CD14-positive monocyte (primary cell): ENCODE measurements around the gene ST7. TPM values are rescaled to one million over a fixed set of nuclear protein-coding genes. Genes with fewer than 3 reads are reported as not detected.
A peak's percentile ranks its signal among the peaks of the same experiment; 100 is the strongest.

Experiments
- DNase-seq, 3 donors: peaks; one replicate each; pipeline ENCODE4 v3.0.0-alpha.2; 2011 to 2022
- H2AFZ ChIP-seq: 2 replicates; pipeline ENCODE4 v1.6.0; 2012; ENCODE audit warnings: mild to moderate bottlenecking, low read depth, low read length, inconsistent platforms; ENCODE audit not compliant: insufficient read depth, poor library complexity, severe bottlenecking
- H3K27ac ChIP-seq, 2 donors: 1 replicate in 1 of 2; 2 replicates in 1 of 2; pipeline ENCODE4 v1.5.1; 2012 to 2013; ENCODE audit warnings: low read length in 2 of 2, control low read depth in 1 of 2, inconsistent platforms in 1 of 2, low read depth in 1 of 2, mild to moderate bottlenecking in 1 of 2
- H3K27me3 ChIP-seq, 2 donors: one replicate each; pipeline versions ENCODE4 v1.6.0 to v1.6.1; 2011 to 2013; ENCODE audit warnings: low read length in 2 of 2; ENCODE audit not compliant: control insufficient read depth in 2 of 2, insufficient read depth in 2 of 2
- H3K36me3 ChIP-seq, 2 donors: replicated peaks in 1 of 2; 1 replicate in 1 of 2; 2 replicates in 1 of 2; pipeline versions ENCODE4 v1.5.1 to v1.6.1; 2012 to 2013; ENCODE audit warnings: low read length in 2 of 2, control low read depth in 1 of 2, inconsistent platforms in 1 of 2, mild to moderate bottlenecking in 1 of 2; ENCODE audit not compliant: insufficient read depth in 2 of 2, control insufficient read depth in 1 of 2
- H3K4me1 ChIP-seq, 2 donors: 1 replicate in 1 of 2; 2 replicates in 1 of 2; pipeline versions ENCODE4 v1.5.1 to v1.6.1; 2012 to 2013; ENCODE audit warnings: low read length in 2 of 2, control low read depth in 1 of 2, inconsistent platforms in 1 of 2, mild to moderate bottlenecking in 1 of 2, moderate library complexity in 1 of 2; ENCODE audit not compliant: insufficient read depth in 2 of 2, control insufficient read depth in 1 of 2
- H3K4me2 ChIP-seq: replicated peaks from 2 replicates; pipeline ENCODE3; 2012; ENCODE audit warnings: low read length, moderate library complexity, mild to moderate bottlenecking; ENCODE audit not compliant: poor library complexity, severe bottlenecking; ENCODE audit errors: extremely low read depth
- H3K4me3 ChIP-seq, 3 experiments: fragments of 200-600 bp in 1 of 3; sonication (generic) in 1 of 3; replicated peaks in 1 of 3; 1 replicate in 2 of 3; 2 replicates in 1 of 3; pipeline ENCODE4 v1.5.1; 2011 to 2013; ENCODE audit warnings: low read length in 3 of 3, mild to moderate bottlenecking in 3 of 3, control low read depth in 2 of 3, low read depth in 2 of 3, inconsistent platforms in 1 of 3, moderate library complexity in 1 of 3
- H3K79me2 ChIP-seq: 2 replicates; pipeline ENCODE4 v1.6.0; 2012; ENCODE audit warnings: mild to moderate bottlenecking, control low read depth, inconsistent platforms, low read length, moderate library complexity; ENCODE audit not compliant: insufficient read depth
- H3K9ac ChIP-seq: 2 replicates; pipeline ENCODE4 v1.6.0; 2017; ENCODE audit warnings: low read length, mild to moderate bottlenecking; ENCODE audit not compliant: insufficient read depth, poor library complexity, severe bottlenecking
- H3K9me3 ChIP-seq, 2 donors: replicated peaks in 1 of 2; 1 replicate in 1 of 2; 2 replicates in 1 of 2; pipeline versions ENCODE4 v1.5.1 to v1.6.1; 2012 to 2013; ENCODE audit warnings: low read length in 2 of 2, control low read depth in 1 of 2; ENCODE audit not compliant: control insufficient read depth in 1 of 2, insufficient read depth in 1 of 2
- H4K20me1 ChIP-seq: 2 replicates; pipeline ENCODE4 v1.6.0; 2012; ENCODE audit warnings: mild to moderate bottlenecking, low read length, control low read depth, moderate library complexity; ENCODE audit not compliant: insufficient read depth
- H3K27ac Mint-ChIP-seq, 7 donors: one replicate each; pipeline ENCODE4 v1.8.0; 2020; ENCODE audit warnings: mild to moderate bottlenecking in 7 of 7, mixed read lengths in 7 of 7, moderate library complexity in 6 of 7, inconsistent platforms in 2 of 7
- H3K27me3 Mint-ChIP-seq, 3 donors: one replicate each; pipeline ENCODE4 v1.8.0; 2021 to 2022; ENCODE audit warnings: low read depth in 3 of 3, mild to moderate bottlenecking in 3 of 3, mixed read lengths in 3 of 3, moderate library complexity in 3 of 3, inconsistent platforms in 1 of 3
- H3K36me3 Mint-ChIP-seq, 2 donors: one replicate each; pipeline ENCODE4 v1.8.0; 2020; ENCODE audit warnings: mixed read lengths in 2 of 2, inconsistent platforms in 1 of 2, mild to moderate bottlenecking in 1 of 2
- H3K4me1 Mint-ChIP-seq: one replicate; pipeline ENCODE4 v1.8.0; 2020; ENCODE audit warnings: mild to moderate bottlenecking, mixed read lengths
- H3K4me3 Mint-ChIP-seq, 2 donors: one replicate each; pipeline ENCODE4 v1.8.0; 2020; ENCODE audit warnings: mild to moderate bottlenecking in 2 of 2, mixed read lengths in 2 of 2, moderate library complexity in 1 of 2
- H3K9me3 Mint-ChIP-seq, 7 donors: one replicate each; pipeline ENCODE4 v1.8.0; 2020 to 2022; ENCODE audit warnings: mixed read lengths in 7 of 7, mild to moderate bottlenecking in 6 of 7, moderate library complexity in 6 of 7, inconsistent platforms in 2 of 7
- CTCF ChIP-seq: fragments of 200-600 bp; IDR thresholded peaks from one replicate; pipeline ENCODE4 v1.8.0; 2022; ENCODE audit warnings: antibody characterized with exemption, mild to moderate bottlenecking
- WGBS: methylation state at CpG from one replicate; pipeline ENCODE4 v1.1.5; 2013; ENCODE audit warnings: missing lambda C conversion rate; ENCODE audit not compliant: insufficient coverage; 5-methylcytosine and 5-hydroxymethylcytosine counted together
- intact Hi-C, 2 donors: fragments of 100-400 bp; cut with micrococcal nuclease; formaldehyde crosslinking; loops; one replicate each; pipeline versions ENCODE4 v1.15.0 to v1.15.1; 2023
- polyA plus RNA-seq, 3 donors: library from polyadenylated mRNA; depleted of rRNA in 1 of 3; unstranded in 2 of 3; stranded (reverse) in 1 of 3; fragments of 300-500 nt in 2 of 3; fragments of >200 nt in 1 of 3; fragmentation: Illumina TruSeq in 2 of 3; gene quantifications; 1 replicate in 2 of 3; 2 replicates in 1 of 3; pipeline ENCODE4 v1.2.3, GENCODE V29; 2012 to 2021

ST7 gene
- polyA plus RNA-seq, 3 donors: 3.6 to 5.5 (median 4.1) TPM

- H3K4me1 ChIP-seq: peaks cover 34 to 49% of the 10 kb centered on the region in 2 donors
- H3K4me3 ChIP-seq: no peak overlapping the region
- H3K9me3 Mint-ChIP-seq: no peaks in the 10 kb centered on the region
- H3K79me2 ChIP-seq: no peaks in the 10 kb centered on the region
- no peaks in the 10 kb centered on the region for H3K27me3 Mint-ChIP-seq
- peak overlapping the region in 3 of 7 donors; percentile 3 to 47 (median 8) for H3K27ac Mint-ChIP-seq
- H4K20me1 ChIP-seq: no peaks in the 10 kb centered on the region
- no peak for DNase-seq
- no peaks in the 10 kb centered on the region for H3K9me3 ChIP-seq
- intact Hi-C loops: no loop called here
- WGBS: 17% methylated on average over 3 of the region's 4 CpGs
- H3K27ac ChIP-seq: no peak overlapping the region
- no peak for TF ChIP-seq CTCF
- peaks cover 0 to 2% of the 10 kb centered on the region in 2 donors for H3K36me3 Mint-ChIP-seq
- H3K4me1 Mint-ChIP-seq: peaks cover 57% of the 10 kb centered on the region
- H3K4me2 ChIP-seq: no peak overlapping the region
- H3K4me3 Mint-ChIP-seq: no peak overlapping the region
- no peak overlapping the region for H2AFZ ChIP-seq
- no peak overlapping the region for H3K9ac ChIP-seq
- H3K27me3 ChIP-seq: no peaks in the 10 kb centered on the region
- no peaks in the 10 kb centered on the region for H3K36me3 ChIP-seq
Measured at GRCh38 chr7:117087639-117088396, 134.5 kb downstream of the ST7 start.

GRCh38 chr7:117088623-117089194 lies 135.4 kb downstream of the ST7 start:
- Mint-ChIP-seq H3K9me3 (no peaks in the 10 kb centered on the region), H3K4me1 (peaks cover 54% of the 10 kb centered on the region), H3K27ac (no peak overlapping the region), H3K4me3 (no peak overlapping the region), H3K27me3 (no peaks in the 10 kb centered on the region), H3K36me3 (peaks cover 0 to 2% of the 10 kb centered on the region in 2 donors)
- TF ChIP-seq CTCF: no peak
- H3K4me1 ChIP-seq: peaks cover 32 to 46% of the 10 kb centered on the region in 2 donors
- no peak overlapping the region for H3K9ac ChIP-seq
- H3K9me3 ChIP-seq: no peaks in the 10 kb centered on the region
- H2AFZ ChIP-seq: no peak overlapping the region
- H4K20me1 ChIP-seq: no peaks in the 10 kb centered on the region
- WGBS: 100% methylated on average over 2 of the region's 2 CpGs
- H3K27me3 ChIP-seq: no peaks in the 10 kb centered on the region
- H3K36me3 ChIP-seq: no peaks in the 10 kb centered on the region
- H3K4me2 ChIP-seq: no peak overlapping the region
- no peak for DNase-seq
- H3K79me2 ChIP-seq: no peaks in the 10 kb centered on the region
- H3K4me3 ChIP-seq: no peak overlapping the region
- H3K27ac ChIP-seq: no peak overlapping the region
- intact Hi-C loops: no loop called here
